Neuronal stem cell (in vitro differentiated cells): ENCODE data around the gene SUN1.
A peak's percentile ranks its signal among the peaks of the same experiment; 100 is the strongest.

ENCODE experiments used
- DNase-seq: peaks from one replicate; pipeline ENCODE4 v3.0.0-alpha.2; 2013; ENCODE audit warnings: low spot score
- H2AFZ ChIP-seq: one replicate; pipeline ENCODE4 v1.6.1; 2013; ENCODE audit warnings: mild to moderate bottlenecking, low read length, inconsistent platforms
- H2AK5ac ChIP-seq: 2 replicates; pipeline ENCODE4 v1.6.1; 2013; ENCODE audit warnings: low read depth, mild to moderate bottlenecking, inconsistent platforms, low read length, moderate library complexity, mixed read lengths
- H2BK120ac ChIP-seq: 2 replicates; pipeline ENCODE4 v1.6.1; 2013; ENCODE audit warnings: low read depth, mild to moderate bottlenecking, inconsistent platforms, low read length, moderate library complexity, mixed read lengths
- H2BK12ac ChIP-seq: one replicate; pipeline ENCODE4 v1.6.1; 2013; ENCODE audit warnings: low read length, inconsistent platforms
- H2BK15ac ChIP-seq: 2 replicates; pipeline ENCODE4 v1.6.1; 2013; ENCODE audit warnings: mild to moderate bottlenecking, low read length, inconsistent platforms, mixed read lengths
- H2BK5ac ChIP-seq: one replicate; pipeline ENCODE4 v1.6.1; 2013; ENCODE audit warnings: inconsistent platforms, mild to moderate bottlenecking, low read length, moderate library complexity
- H3K14ac ChIP-seq: one replicate; pipeline ENCODE4 v1.6.1; 2013; ENCODE audit warnings: low read length, inconsistent platforms
- H3K18ac ChIP-seq: 2 replicates; pipeline ENCODE4 v1.6.1; 2013; ENCODE audit warnings: low read length, inconsistent platforms
- H3K23ac ChIP-seq: 2 replicates; pipeline ENCODE4 v1.6.1; 2013; ENCODE audit warnings: low read depth, mild to moderate bottlenecking, mixed read lengths, low read length, inconsistent platforms; ENCODE audit not compliant: poor library complexity
- H3K27ac ChIP-seq: replicated peaks from 3 replicates; pipeline ENCODE4 v1.5.1; 2013; ENCODE audit warnings: low read length, inconsistent platforms
- H3K27me3 ChIP-seq, 3 experiments: 2 replicates each; pipeline ENCODE4 v1.6.1; 2013; ENCODE audit warnings: low read length in 3 of 3, mild to moderate bottlenecking in 2 of 3, inconsistent platforms in 1 of 3, low read depth in 1 of 3, mixed read lengths in 1 of 3, moderate library complexity in 1 of 3; ENCODE audit not compliant: control insufficient read depth in 3 of 3, insufficient read depth in 3 of 3
- H3K36me3 ChIP-seq, 2 donors: replicated peaks in 1 of 2; 2 replicates each; pipeline ENCODE4 v1.6.1; 2013; ENCODE audit warnings: low read length in 2 of 2; ENCODE audit not compliant: control insufficient read depth in 2 of 2, insufficient read depth in 2 of 2
- H3K4ac ChIP-seq: 2 replicates; pipeline ENCODE4 v1.6.1; 2013; ENCODE audit warnings: inconsistent platforms, mild to moderate bottlenecking, low read length, moderate library complexity
- H3K4me1 ChIP-seq, 2 donors: 1 replicate in 1 of 2; 2 replicates in 1 of 2; pipeline ENCODE4 v1.6.1; 2013; ENCODE audit warnings: low read length in 2 of 2, low read depth in 1 of 2; ENCODE audit not compliant: control insufficient read depth in 2 of 2, insufficient read depth in 1 of 2
- H3K4me2 ChIP-seq: one replicate; pipeline ENCODE4 v1.6.1; 2013; ENCODE audit warnings: mild to moderate bottlenecking, low read length, inconsistent platforms; ENCODE audit not compliant: insufficient read depth, poor library complexity, severe bottlenecking
- H3K4me3 ChIP-seq, 2 donors: 2 replicates each; pipeline ENCODE4 v1.5.1; 2013; ENCODE audit warnings: low read length in 2 of 2, mild to moderate bottlenecking in 2 of 2, inconsistent platforms in 1 of 2, moderate library complexity in 1 of 2
- H3K79me1 ChIP-seq: one replicate; pipeline ENCODE4 v1.6.1; 2013; ENCODE audit warnings: low read depth, mild to moderate bottlenecking, inconsistent platforms, low read length, moderate library complexity
- H3K9ac ChIP-seq: one replicate; pipeline ENCODE4 v1.6.1; 2013; ENCODE audit warnings: mild to moderate bottlenecking, low read depth, low read length, inconsistent platforms; ENCODE audit not compliant: poor library complexity
- H3K9me3 ChIP-seq, 2 donors: replicated peaks in 1 of 2; 2 replicates each; pipeline versions ENCODE3 to v1.6.1; 2013; ENCODE audit warnings: low read length in 2 of 2, mild to moderate bottlenecking in 2 of 2, inconsistent platforms in 1 of 2, low read depth in 1 of 2, mixed read lengths in 1 of 2, moderate library complexity in 1 of 2; ENCODE audit not compliant: control insufficient read depth in 2 of 2, insufficient read depth in 1 of 2
- H4K8ac ChIP-seq: one replicate; pipeline ENCODE4 v1.6.1; 2013; ENCODE audit warnings: low read depth, mild to moderate bottlenecking, inconsistent platforms, low read length, moderate library complexity
- H4K91ac ChIP-seq: one replicate; pipeline ENCODE4 v1.6.1; 2013; ENCODE audit warnings: low read length, low read depth, mild to moderate bottlenecking, inconsistent platforms; ENCODE audit not compliant: poor library complexity
- WGBS, 2 donors: extraction: QIAGEN DNeasy Blood & Tissue Kit; methylation state at CpG; one replicate each; pipeline ENCODE4 v1.1.7; 2013; ENCODE audit warnings: missing lambda C conversion rate in 2 of 2, mixed read lengths in 1 of 2; ENCODE audit not compliant: insufficient read length in 2 of 2, insufficient replicate concordance in 1 of 2; ENCODE audit errors: extremely low coverage in 2 of 2; 5-methylcytosine and 5-hydroxymethylcytosine counted together

The SUN1 gene

DNA sequence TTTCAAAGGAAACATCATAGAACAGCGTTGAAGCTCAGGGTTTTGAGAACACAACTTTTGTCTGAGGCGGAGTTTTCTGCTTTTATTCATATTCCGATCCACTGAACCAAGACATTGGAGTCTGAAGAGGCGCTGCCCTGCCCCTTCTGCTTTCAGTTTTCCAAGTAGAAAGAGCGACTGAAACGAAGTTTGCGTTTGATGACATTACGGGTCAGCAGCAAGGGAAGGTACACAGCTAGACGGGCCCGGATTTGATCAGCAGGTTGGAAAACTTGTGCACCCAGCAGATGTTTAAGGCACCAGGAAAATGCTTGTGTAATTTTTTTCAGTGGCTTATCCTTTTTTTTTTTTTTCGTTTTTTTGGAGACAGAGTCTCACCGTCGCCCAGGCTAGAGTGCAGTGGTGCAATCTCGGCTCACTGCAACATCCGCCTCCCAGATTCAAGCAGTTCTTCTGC lies 720 bp downstream of the SUN1 start:
- H3K27me3 ChIP-seq = no peaks in the 10 kb centered on the region
- H3K23ac ChIP-seq = no peak overlapping the region
- no peak overlapping the region for H2BK12ac ChIP-seq
- no peak overlapping the region for H3K9ac ChIP-seq
- no peak overlapping the region for H2BK120ac ChIP-seq
- peaks cover 15% of the 10 kb centered on the region for H3K79me1 ChIP-seq
- H3K18ac ChIP-seq = no peak overlapping the region
- no peak overlapping the region for H4K8ac ChIP-seq
- no peak overlapping the region for H2AFZ ChIP-seq
- H4K91ac ChIP-seq = no peak overlapping the region
- H3K14ac ChIP-seq = no peak overlapping the region
- peaks cover 0 to 2% of the 10 kb centered on the region in 2 donors for H3K9me3 ChIP-seq
- H2AK5ac ChIP-seq = no peak overlapping the region
- H3K4me3 ChIP-seq = no peak overlapping the region
- H3K36me3 ChIP-seq = peaks cover 2 to 52% of the 10 kb centered on the region in 2 donors
- peaks cover 0 to 2% of the 10 kb centered on the region in 2 donors for H3K4me1 ChIP-seq
- WGBS, 2 donors = no CpG with 5 or more reads among the region's 15 CpGs
- no peak overlapping the region for H3K4me2 ChIP-seq
- no peak overlapping the region for H3K4ac ChIP-seq
- no peak overlapping the region for H2BK5ac ChIP-seq
- H2BK15ac ChIP-seq = no peak overlapping the region
- no peak for DNase-seq
- no peak overlapping the region for H3K27ac ChIP-seq

DNA sequence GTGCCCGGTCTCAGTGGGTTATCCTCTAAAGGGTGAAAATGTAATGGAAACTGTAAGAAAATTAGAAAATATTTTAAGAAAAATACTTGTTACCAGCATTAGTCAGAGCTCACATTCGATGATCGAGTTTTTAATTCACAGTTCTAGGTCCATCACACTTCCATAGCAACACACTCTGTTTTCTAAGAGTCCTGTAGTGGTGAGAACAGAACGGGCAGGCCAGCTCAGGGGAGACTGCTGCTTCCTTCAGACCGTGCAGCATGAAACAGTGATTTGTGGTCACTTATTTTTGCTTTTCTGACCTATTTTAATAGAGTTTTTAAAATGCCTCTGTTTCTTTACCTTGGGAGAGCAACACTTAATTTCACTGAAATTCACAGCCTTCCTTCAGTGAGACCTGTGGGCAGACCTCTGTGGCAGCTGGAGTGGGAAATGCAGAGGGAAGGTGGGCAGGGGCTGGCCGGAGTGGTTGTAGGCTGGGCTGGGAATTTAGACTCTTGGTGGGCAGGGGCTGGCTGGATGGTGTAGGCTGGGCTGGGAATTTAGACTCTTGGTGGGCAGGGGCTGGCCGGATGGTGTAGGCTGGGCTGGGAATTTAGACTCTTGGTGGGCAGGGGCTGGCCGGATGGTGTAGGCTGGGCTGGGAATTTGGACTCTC lies 1.5 kb downstream of the SUN1 start:
- Histone ChIP-seq H3K4me3 (no peak overlapping the region), H2BK12ac (no peak overlapping the region), H3K4me1 (peaks cover 0 to 2% of the 10 kb centered on the region in 2 donors), H3K9ac (no peak overlapping the region), H2BK15ac (no peak overlapping the region), H3K79me1 (peaks cover 12% of the 10 kb centered on the region), H4K8ac (no peak overlapping the region), H2AK5ac (no peak overlapping the region), H3K14ac (no peak overlapping the region), H3K23ac (no peak overlapping the region), H2BK5ac (no peak overlapping the region), H3K18ac (no peak overlapping the region), H3K36me3 (peaks cover 3 to 60% of the 10 kb centered on the region in 2 donors), H3K4ac (no peak overlapping the region), H3K9me3 (peaks cover 0 to 1% of the 10 kb centered on the region in 2 donors), H4K91ac (no peak overlapping the region), H2BK120ac (no peak overlapping the region), H2AFZ (no peak overlapping the region), H3K4me2 (no peak overlapping the region), H3K27ac (no peak overlapping the region), H3K27me3 (no peaks in the 10 kb centered on the region)
- DNase-seq = no peak
- no CpG with 5 or more reads among the region's 8 CpGs for WGBS, 2 donors

- H3K27me3 ChIP-seq = no peaks in the 10 kb centered on the region
- no peak overlapping the region for H3K14ac ChIP-seq
- H2BK120ac ChIP-seq = no peak overlapping the region
- WGBS, 2 donors = no CpG with 5 or more reads among the region's 12 CpGs
- peak overlapping the region; percentile 39 for H3K23ac ChIP-seq
- no peak overlapping the region for H2BK12ac ChIP-seq
- H3K9me3 ChIP-seq = no peaks in the 10 kb centered on the region
- no peak overlapping the region for H3K9ac ChIP-seq
- H3K27ac ChIP-seq = no peak overlapping the region
- H3K4me1 ChIP-seq = peaks cover 0 to 2% of the 10 kb centered on the region in 2 donors
- H3K79me1 ChIP-seq = peaks cover 13% of the 10 kb centered on the region
- no peak overlapping the region for H4K8ac ChIP-seq
- no peak overlapping the region for H3K4ac ChIP-seq
- no peak overlapping the region for H2BK5ac ChIP-seq
- H3K4me3 ChIP-seq = no peak overlapping the region
- no peak overlapping the region for H3K4me2 ChIP-seq
- H4K91ac ChIP-seq = no peak overlapping the region
- no peak overlapping the region for H2AK5ac ChIP-seq
- H2AFZ ChIP-seq = no peak overlapping the region
- H2BK15ac ChIP-seq = no peak overlapping the region
- H3K18ac ChIP-seq = no peak overlapping the region
- peaks cover 7 to 65% of the 10 kb centered on the region in 2 donors for H3K36me3 ChIP-seq
- no peak for DNase-seq
Observed at GRCh38 chr7:834277-834676, 2.0 kb downstream of the SUN1 start.

GRCh38 chr7:835021-835420 lies 2.7 kb downstream of the SUN1 start:
- H3K27ac ChIP-seq = no peak overlapping the region
- no peak overlapping the region for H2BK15ac ChIP-seq
- no peak overlapping the region for H3K18ac ChIP-seq

More at GRCh38 chr7:835021-835420, 2.7 kb downstream of the SUN1 start:
- WGBS, 2 donors = no CpG with 5 or more reads among the region's 12 CpGs
- Histone ChIP-seq H3K27me3 (no peaks in the 10 kb centered on the region), H3K4me2 (no peak overlapping the region), H3K4ac (no peak overlapping the region), H3K9me3 (no peaks in the 10 kb centered on the region), H3K4me1 (peaks cover 0 to 2% of the 10 kb centered on the region in 2 donors), H3K14ac (no peak overlapping the region), H2BK120ac (no peak overlapping the region), H4K8ac (no peak overlapping the region), H3K9ac (no peak overlapping the region), H2AFZ (no peak overlapping the region), H4K91ac (no peak overlapping the region), H2AK5ac (no peak overlapping the region), H3K36me3 (peaks cover 8 to 73% of the 10 kb centered on the region in 2 donors), H2BK5ac (no peak overlapping the region), H3K23ac (no peak overlapping the region), H2BK12ac (no peak overlapping the region), H3K4me3 (no peak overlapping the region), H3K79me1 (peaks cover 13% of the 10 kb centered on the region)
- no peak for DNase-seq
